ENCODE data around the gene NMRAL1.

DNA sequence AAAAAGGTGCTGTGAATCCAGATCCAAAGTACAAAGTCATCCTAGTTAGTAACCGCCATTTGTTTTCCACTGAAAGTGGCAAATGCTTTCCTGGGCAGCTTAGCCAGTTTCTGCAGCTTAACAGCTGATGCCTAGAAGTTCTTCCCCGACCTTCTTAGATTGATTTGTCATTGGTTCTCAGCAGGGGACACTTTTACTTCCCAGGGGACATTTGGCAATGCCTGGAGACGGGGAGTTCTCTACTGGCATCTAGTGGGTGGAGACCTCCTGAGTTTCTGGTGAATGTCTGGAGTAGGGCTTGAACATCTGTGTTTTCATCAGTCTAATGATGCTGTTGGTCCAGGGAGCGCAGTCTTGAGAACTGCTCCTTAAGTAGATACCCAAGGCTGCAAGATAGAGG lies 41.2 kb downstream of the NMRAL1 start:
- TF ChIP-seq, protein P1, sequence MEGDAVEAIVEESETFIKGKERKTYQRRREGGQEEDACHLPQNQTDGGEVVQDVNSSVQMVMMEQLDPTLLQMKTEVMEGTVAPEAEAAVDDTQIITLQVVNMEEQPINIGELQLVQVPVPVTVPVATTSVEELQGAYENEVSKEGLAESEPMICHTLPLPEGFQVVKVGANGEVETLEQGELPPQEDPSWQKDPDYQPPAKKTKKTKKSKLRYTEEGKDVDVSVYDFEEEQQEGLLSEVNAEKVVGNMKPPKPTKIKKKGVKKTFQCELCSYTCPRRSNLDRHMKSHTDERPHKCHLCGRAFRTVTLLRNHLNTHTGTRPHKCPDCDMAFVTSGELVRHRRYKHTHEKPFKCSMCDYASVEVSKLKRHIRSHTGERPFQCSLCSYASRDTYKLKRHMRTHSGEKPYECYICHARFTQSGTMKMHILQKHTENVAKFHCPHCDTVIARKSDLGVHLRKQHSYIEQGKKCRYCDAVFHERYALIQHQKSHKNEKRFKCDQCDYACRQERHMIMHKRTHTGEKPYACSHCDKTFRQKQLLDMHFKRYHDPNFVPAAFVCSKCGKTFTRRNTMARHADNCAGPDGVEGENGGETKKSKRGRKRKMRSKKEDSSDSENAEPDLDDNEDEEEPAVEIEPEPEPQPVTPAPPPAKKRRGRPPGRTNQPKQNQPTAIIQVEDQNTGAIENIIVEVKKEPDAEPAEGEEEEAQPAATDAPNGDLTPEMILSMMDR (IDR thresholded peaks at IDR 0.05; ENCODE audit: low read depth, low read length, poor library complexity, severe bottlenecking): no peak
- no peak for TF ChIP-seq EZH2phosphoT487 (IDR thresholded peaks at IDR 0.05; ENCODE audit: borderline replicate concordance, low read length)

Measured in DOHH2 (cell line).